Muscle of leg (tissue), 11 donors: ENCODE measurements around the gene ITGB4. TPM values are rescaled to one million over a fixed set of nuclear protein-coding genes. Genes with fewer than 3 reads are reported as not detected.
"Not testable (repeated sequence)": the region's sequence is repeated elsewhere in the genome, so short reads cannot be mapped to it uniquely, and the experiment has no call there.

Experiments
- DNase-seq: peaks from one replicate; pipeline ENCODE4 v3.0.0; 2013
- H3K27ac ChIP-seq: one replicate; pipeline ENCODE4 v1.5.1; 2013; ENCODE audit warnings: mild to moderate bottlenecking, low read length, control low read depth
- H3K27me3 ChIP-seq: one replicate; pipeline ENCODE4 v1.6.1; 2013; ENCODE audit warnings: low read length; ENCODE audit not compliant: control insufficient read depth, insufficient read depth
- H3K36me3 ChIP-seq: one replicate; pipeline ENCODE4 v1.6.1; 2013; ENCODE audit warnings: low read length; ENCODE audit not compliant: control insufficient read depth, insufficient read depth
- H3K4me1 ChIP-seq: one replicate; pipeline ENCODE4 v1.6.1; 2013; ENCODE audit warnings: low read length; ENCODE audit not compliant: control insufficient read depth, insufficient read depth
- H3K4me3 ChIP-seq: one replicate; pipeline ENCODE4 v1.5.1; 2013; ENCODE audit warnings: low read length, control low read depth
- H3K9me3 ChIP-seq: replicated peaks from 2 replicates; pipeline ENCODE4 v1.6.1; 2013; ENCODE audit warnings: low read depth, low read length; ENCODE audit not compliant: control insufficient read depth
- WGBS: methylation state at CpG from one replicate; pipeline ENCODE4 v1.1.5; 2013; ENCODE audit warnings: missing lambda C conversion rate; ENCODE audit not compliant: insufficient coverage; 5-methylcytosine and 5-hydroxymethylcytosine counted together
- polyA plus RNA-seq, 8 donors: library from polyadenylated mRNA; unstranded; fragments of 120-200 nt; gene quantifications; one replicate each; pipeline versions ENCODE4 v1.2.1 to v1.2.3, GENCODE V29; 2013; ENCODE audit warnings: inconsistent platforms in 1 of 8, low replicate concordance in 1 of 8; ENCODE audit not compliant: insufficient read length in 8 of 8, insufficient read depth in 1 of 8
- total RNA-seq: library from RNA; stranded (reverse); fragments of 120-200 nt; gene quantifications from one replicate; pipeline ENCODE4 v1.2.4, GENCODE V29; 2013

Gene ITGB4
- total and polyA plus RNA-seq, 9 donors, result 1.6 to 16.7 (median 6.3) TPM

- Histone ChIP-seq H3K9me3 (no peaks in the 10 kb centered on the region), H3K4me1 (peaks cover 44% of the 10 kb centered on the region), H3K4me3 (no peak overlapping the region), H3K36me3 (peaks cover 30% of the 10 kb centered on the region), H3K27me3 (no peaks in the 10 kb centered on the region), H3K27ac (no peak overlapping the region)
- no peak for DNase-seq
- WGBS, result 67% methylated on average over 9 of the region's 17 CpGs
Observed at GRCh38 chr17:75771334-75772281, 50.3 kb downstream of the ITGB4 start.

GRCh38 chr17:75773121-75773807 is 52.0 kb downstream of the ITGB4 start:
- no peak for DNase-seq
- H3K9me3 ChIP-seq, result no peaks in the 10 kb centered on the region
- H3K4me3 ChIP-seq, result no peak overlapping the region
- H3K4me1 ChIP-seq, result peaks cover 48% of the 10 kb centered on the region
- H3K27me3 ChIP-seq, result no peaks in the 10 kb centered on the region
- WGBS, result 45% methylated on average over 7 of the region's 12 CpGs
- H3K36me3 ChIP-seq, result peaks cover 38% of the 10 kb centered on the region
- H3K27ac ChIP-seq, result peak overlapping the region; percentile 83

- Histone ChIP-seq H3K36me3 (peaks cover 45% of the 10 kb centered on the region), H3K4me1 (peaks cover 48% of the 10 kb centered on the region), H3K27me3 (no peaks in the 10 kb centered on the region), H3K4me3 (no peak overlapping the region), H3K9me3 (no peaks in the 10 kb centered on the region), H3K27ac (peak overlapping the region; percentile 83)
- 60% methylated on average over 8 of the region's 15 CpGs for WGBS
- no peak for DNase-seq
Observed at GRCh38 chr17:75773808-75774470, 52.7 kb downstream of the ITGB4 start.

- peaks cover 45% of the 10 kb centered on the region for H3K36me3 ChIP-seq
- no peaks in the 10 kb centered on the region for H3K9me3 ChIP-seq
- peaks cover 48% of the 10 kb centered on the region for H3K4me1 ChIP-seq
- DNase-seq, result peak; percentile 37
- H3K27me3 ChIP-seq, result no peaks in the 10 kb centered on the region
- H3K27ac ChIP-seq, result peak overlapping the region; percentile 13
- no peak overlapping the region for H3K4me3 ChIP-seq
- WGBS, result 89% methylated on average over 3 of the region's 4 CpGs
Observed at GRCh38 chr17:75774471-75774990, 53.3 kb downstream of the ITGB4 start.

- peaks cover 48% of the 10 kb centered on the region for H3K4me1 ChIP-seq
- peaks cover 45% of the 10 kb centered on the region for H3K36me3 ChIP-seq
- no peaks in the 10 kb centered on the region for H3K9me3 ChIP-seq
- no peaks in the 10 kb centered on the region for H3K27me3 ChIP-seq
- peak; percentile 56 for DNase-seq
- H3K27ac ChIP-seq, result peak overlapping the region; percentile 35
- no peak overlapping the region for H3K4me3 ChIP-seq
- 50% methylated on average over 1 of the region's 6 CpGs for WGBS
Observed at GRCh38 chr17:75774991-75775668, 53.9 kb downstream of the ITGB4 start.

- Histone ChIP-seq H3K36me3 (peaks cover 45% of the 10 kb centered on the region), H3K9me3 (no peaks in the 10 kb centered on the region), H3K4me1 (peaks cover 48% of the 10 kb centered on the region), H3K27ac (peak overlapping the region; percentile 44), H3K27me3 (no peaks in the 10 kb centered on the region), H3K4me3 (peak overlapping the region; percentile 73)
- no peak for DNase-seq
- 32% methylated on average over 3 of the region's 15 CpGs for WGBS
Observed at GRCh38 chr17:75776386-75777295, 55.4 kb downstream of the ITGB4 start.

GRCh38 chr17:75777296-75777922 is 56.1 kb downstream of the ITGB4 start:
- Histone ChIP-seq H3K4me3 (peak overlapping the region; percentile 73), H3K4me1 (peaks cover 43% of the 10 kb centered on the region), H3K27me3 (no peaks in the 10 kb centered on the region), H3K36me3 (peaks cover 45% of the 10 kb centered on the region), H3K9me3 (no peaks in the 10 kb centered on the region), H3K27ac (peak overlapping the region; percentile 44)
- no CpG with 5 or more reads among the region's 2 CpGs for WGBS
- peak; percentile 54 for DNase-seq

GRCh38 chr17:75778066-75778860 is 57.0 kb downstream of the ITGB4 start:
- peak overlapping the region; percentile 95 for H3K27ac ChIP-seq
- DNase-seq, H3K27me3 ChIP-seq, H3K9me3 ChIP-seq: not testable (repeated sequence)
- H3K4me1 ChIP-seq, result peaks cover 34% of the 10 kb centered on the region
- H3K36me3 ChIP-seq, result peaks cover 45% of the 10 kb centered on the region
- under 1% methylated on average over 15 of the region's 19 CpGs for WGBS
- peak overlapping the region; percentile 73 for H3K4me3 ChIP-seq
